Mesendoderm (in vitro differentiated cells): ENCODE measurements around the gene INSRR.

Experiments
- DNase-seq: peaks from one replicate; pipeline ENCODE4 v3.0.0; 2013
- H2AK5ac ChIP-seq: 2 replicates; pipeline ENCODE4 v1.6.1; 2013; ENCODE audit warnings: low read length, inconsistent platforms
- H2BK120ac ChIP-seq: 2 replicates; pipeline ENCODE4 v1.6.1; 2013; ENCODE audit warnings: low read depth, mild to moderate bottlenecking, low read length, moderate library complexity, mixed read lengths
- H2BK15ac ChIP-seq: replicated peaks from 2 replicates; pipeline ENCODE4 v1.6.1; 2013; ENCODE audit warnings: low read depth, mild to moderate bottlenecking, moderate library complexity
- H2BK5ac ChIP-seq: 2 replicates; pipeline ENCODE4 v1.6.1; 2013; ENCODE audit warnings: low read length, inconsistent platforms
- H3K18ac ChIP-seq: 2 replicates; pipeline ENCODE4 v1.6.1; 2013; ENCODE audit warnings: mild to moderate bottlenecking, low read length, mixed read lengths
- H3K23ac ChIP-seq: one replicate; pipeline ENCODE4 v1.6.1; 2013; ENCODE audit warnings: low read length
- H3K27ac ChIP-seq: 2 replicates; pipeline ENCODE4 v1.5.1; 2013; ENCODE audit warnings: low read depth, mild to moderate bottlenecking, inconsistent platforms, low read length, moderate library complexity
- H3K27me3 ChIP-seq: 2 replicates; pipeline ENCODE4 v1.6.1; 2013; ENCODE audit warnings: low read length, control low read depth, mild to moderate bottlenecking, inconsistent platforms; ENCODE audit not compliant: insufficient read depth, poor library complexity
- H3K36me3 ChIP-seq: 2 replicates; pipeline ENCODE4 v1.6.1; 2013; ENCODE audit warnings: low read length, inconsistent platforms; ENCODE audit not compliant: control insufficient read depth, insufficient read depth
- H3K4ac ChIP-seq: one replicate; pipeline ENCODE4 v1.6.1; 2013; ENCODE audit warnings: low read depth, mild to moderate bottlenecking, low read length, moderate library complexity
- H3K4me1 ChIP-seq: 2 replicates; pipeline ENCODE4 v1.6.1; 2013; ENCODE audit warnings: low read depth, low read length, inconsistent platforms; ENCODE audit not compliant: control insufficient read depth
- H3K4me2 ChIP-seq: 2 replicates; pipeline ENCODE4 v1.6.1; 2013; ENCODE audit warnings: low read length
- H3K4me3 ChIP-seq: 2 replicates; pipeline ENCODE4 v1.5.1; 2013; ENCODE audit warnings: mild to moderate bottlenecking, low read length
- H3K56ac ChIP-seq: one replicate; pipeline ENCODE4 v1.6.1; 2013; ENCODE audit warnings: low read length
- H3K79me1 ChIP-seq: 2 replicates; pipeline ENCODE4 v1.6.1; 2013; ENCODE audit warnings: low read length, inconsistent platforms
- H3K79me2 ChIP-seq: 2 replicates; pipeline ENCODE4 v1.6.1; 2013; ENCODE audit warnings: mild to moderate bottlenecking, low read length; ENCODE audit not compliant: control insufficient read depth, insufficient read depth
- H3K9ac ChIP-seq: 2 replicates; pipeline ENCODE4 v1.6.1; 2013; ENCODE audit warnings: low read length, inconsistent platforms
- H4K5ac ChIP-seq: one replicate; pipeline ENCODE4 v1.6.1; 2013; ENCODE audit warnings: low read length
- H4K8ac ChIP-seq: one replicate; pipeline ENCODE4 v1.6.1; 2013; ENCODE audit warnings: low read depth, mild to moderate bottlenecking, control low read depth, low read length, moderate library complexity
- WGBS: extraction: QIAGEN DNeasy Blood & Tissue Kit; methylation state at CpG from one replicate; pipeline ENCODE4 v1.1.7; 2013; ENCODE audit warnings: low lambda C conversion rate, missing lambda C conversion rate; ENCODE audit not compliant: insufficient coverage; ENCODE audit errors: extremely low coverage; 5-methylcytosine and 5-hydroxymethylcytosine counted together

The INSRR gene

GRCh38 chr1:156803086-156803851 lies 55.6 kb downstream of the INSRR start:
- Histone ChIP-seq H3K4me2 (no peak overlapping the region), H2BK120ac (no peak overlapping the region), H3K4me3 (no peak overlapping the region), H3K36me3 (peaks cover 5% of the 10 kb centered on the region), H3K23ac (no peak overlapping the region), H2AK5ac (no peak overlapping the region), H3K9ac (no peak overlapping the region), H3K56ac (no peak overlapping the region), H2BK15ac (no peak overlapping the region), H4K8ac (no peak overlapping the region), H2BK5ac (no peak overlapping the region), H3K27me3 (no peaks in the 10 kb centered on the region), H3K79me2 (no peaks in the 10 kb centered on the region), H4K5ac (no peak overlapping the region), H3K4me1 (no peaks in the 10 kb centered on the region), H3K18ac (no peak overlapping the region), H3K27ac (no peak overlapping the region), H3K4ac (no peak overlapping the region), H3K79me1 (no peaks in the 10 kb centered on the region)
- WGBS: no CpG with 5 or more reads among the region's 13 CpGs
- no peak for DNase-seq

DNA sequence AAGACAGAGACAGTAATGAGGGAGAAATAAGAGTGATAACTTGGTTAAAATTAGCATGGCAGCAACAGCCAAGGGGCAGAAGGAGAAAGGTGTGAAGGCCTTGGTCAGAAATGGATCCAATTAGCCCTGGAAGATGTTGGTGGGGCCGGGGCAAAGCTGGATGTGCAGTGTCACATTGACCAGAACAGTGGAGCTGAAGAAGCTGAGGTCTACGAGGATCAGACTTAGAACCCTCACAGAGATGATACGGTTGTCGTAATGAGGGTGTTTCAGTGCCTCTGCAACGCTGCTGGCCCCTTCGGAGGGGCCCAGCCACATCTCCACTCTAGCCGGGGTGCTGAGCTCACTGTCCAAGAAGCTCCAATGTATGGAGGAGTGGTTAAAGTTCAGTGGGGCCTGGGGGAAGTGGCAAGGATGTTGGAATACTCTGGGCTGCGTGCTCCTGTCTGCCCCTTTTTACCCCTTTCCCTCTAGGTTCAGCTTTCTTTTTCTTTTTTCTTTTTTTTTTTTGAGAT lies 56.4 kb downstream of the INSRR start:
- Histone ChIP-seq H2BK5ac (no peak overlapping the region), H3K27me3 (no peaks in the 10 kb centered on the region), H3K4me3 (no peak overlapping the region), H2BK15ac (no peak overlapping the region), H4K5ac (no peak overlapping the region), H3K4me2 (no peak overlapping the region), H3K36me3 (peaks cover 9% of the 10 kb centered on the region), H3K27ac (no peak overlapping the region), H3K79me2 (no peaks in the 10 kb centered on the region), H3K56ac (no peak overlapping the region), H3K9ac (no peak overlapping the region), H3K18ac (no peak overlapping the region), H2BK120ac (no peak overlapping the region), H3K4me1 (no peaks in the 10 kb centered on the region), H3K23ac (no peak overlapping the region), H3K4ac (no peak overlapping the region), H2AK5ac (no peak overlapping the region), H4K8ac (no peak overlapping the region), H3K79me1 (no peaks in the 10 kb centered on the region)
- WGBS: no CpG with 5 or more reads among the region's 8 CpGs
- DNase-seq: no peak

GRCh38 chr1:156801409-156802121 lies 57.4 kb downstream of the INSRR start:
- H3K27ac ChIP-seq: no peak overlapping the region

GRCh38 chr1:156797212-156797871 lies 61.6 kb downstream of the INSRR start:
- Histone ChIP-seq H3K9ac (no peak overlapping the region), H3K18ac (no peak overlapping the region), H4K8ac (no peak overlapping the region), H2BK120ac (no peak overlapping the region), H2BK5ac (no peak overlapping the region), H3K4ac (no peak overlapping the region), H3K4me1 (peaks cover 6% of the 10 kb centered on the region), H3K79me1 (no peaks in the 10 kb centered on the region), H3K23ac (no peak overlapping the region), H3K36me3 (peaks cover 20% of the 10 kb centered on the region), H3K27ac (peak overlapping the region; percentile 71), H2BK15ac (no peak overlapping the region), H3K27me3 (no peaks in the 10 kb centered on the region), H3K4me2 (no peak overlapping the region), H4K5ac (no peak overlapping the region), H3K56ac (no peak overlapping the region), H3K4me3 (no peak overlapping the region), H2AK5ac (no peak overlapping the region), H3K79me2 (no peaks in the 10 kb centered on the region)
- WGBS: no CpG with 5 or more reads among the region's 4 CpGs
- peak; percentile 93 for DNase-seq

More at GRCh38 chr1:156801409-156802121, 57.4 kb downstream of the INSRR start:
- no peak for DNase-seq
- Histone ChIP-seq H3K4me2 (no peak overlapping the region), H2BK5ac (no peak overlapping the region), H3K4ac (no peak overlapping the region), H3K27me3 (no peaks in the 10 kb centered on the region), H2BK15ac (no peak overlapping the region), H3K23ac (no peak overlapping the region), H3K9ac (no peak overlapping the region), H3K56ac (no peak overlapping the region), H3K4me3 (no peak overlapping the region), H3K18ac (no peak overlapping the region), H3K79me2 (no peaks in the 10 kb centered on the region), H3K36me3 (peaks cover 9% of the 10 kb centered on the region), H2BK120ac (no peak overlapping the region), H2AK5ac (no peak overlapping the region), H4K8ac (no peak overlapping the region), H4K5ac (no peak overlapping the region), H3K79me1 (no peaks in the 10 kb centered on the region), H3K4me1 (peaks cover 3% of the 10 kb centered on the region)
- no CpG with 5 or more reads among the region's 7 CpGs for WGBS

DNA sequence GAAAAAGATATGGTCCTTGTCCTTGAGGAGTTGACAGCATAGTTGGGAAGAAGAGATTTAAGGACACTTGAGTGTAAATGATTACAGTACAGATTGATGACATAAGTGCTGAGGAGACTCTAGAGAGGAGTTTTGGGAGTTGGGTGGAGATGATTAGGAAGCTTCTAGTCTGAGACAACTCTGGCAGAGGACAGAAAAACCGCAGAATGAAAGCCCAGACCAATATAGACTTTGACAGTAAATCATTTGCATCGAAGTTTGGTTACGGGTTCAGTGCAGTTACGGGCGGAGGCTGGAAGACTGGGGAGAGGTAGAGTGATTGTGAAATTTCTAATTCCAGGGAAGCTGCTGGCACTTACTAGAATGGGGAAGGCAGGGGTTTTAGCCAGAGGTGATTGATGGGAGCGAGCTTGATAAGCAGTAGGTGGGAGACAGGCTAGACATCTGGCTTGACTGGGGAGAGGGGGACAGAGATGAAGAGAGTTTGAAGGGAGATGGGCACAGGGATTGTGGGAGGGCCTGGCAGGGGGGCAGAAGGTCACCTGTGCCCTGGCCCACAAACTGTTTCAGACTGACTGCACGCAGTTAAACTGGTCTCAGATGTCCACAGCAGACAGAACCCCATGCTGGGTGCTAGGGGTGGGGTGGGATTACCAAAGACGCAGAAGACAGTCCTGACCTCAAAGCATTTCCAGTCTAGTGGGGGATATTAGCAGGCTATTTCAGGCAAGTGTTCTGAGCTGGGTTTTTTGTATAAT lies 62.4 kb downstream of the INSRR start:
- Histone ChIP-seq H3K4ac (no peak overlapping the region), H2BK15ac (no peak overlapping the region), H4K5ac (no peak overlapping the region), H3K56ac (peak overlapping the region; percentile 35), H3K18ac (peak overlapping the region; percentile 28), H4K8ac (no peak overlapping the region), H3K4me1 (peaks cover 6% of the 10 kb centered on the region), H3K23ac (no peak overlapping the region), H3K36me3 (peaks cover 23% of the 10 kb centered on the region), H3K79me2 (no peaks in the 10 kb centered on the region), H3K79me1 (no peaks in the 10 kb centered on the region), H3K27me3 (no peaks in the 10 kb centered on the region), H2BK5ac (no peak overlapping the region), H3K4me3 (no peak overlapping the region), H3K9ac (no peak overlapping the region), H3K4me2 (no peak overlapping the region), H2BK120ac (no peak overlapping the region), H2AK5ac (no peak overlapping the region), H3K27ac (peak overlapping the region; percentile 71)
- no CpG with 5 or more reads among the region's 8 CpGs for WGBS
- DNase-seq: peak; percentile 54
